Vagina (tissue), 2 donors: ENCODE measurements around the gene AQP12A.
"Not testable (repeated sequence)": the region's sequence is repeated elsewhere in the genome, so short reads cannot be mapped to it uniquely, and the experiment has no call there.

Experiments
- POLR2A ChIP-seq, 2 donors: fragments of 450-650 bp; IDR thresholded peaks; one replicate each; pipeline ENCODE4 v1.6.1; 2017; ENCODE audit warnings: antibody characterized with exemption in 2 of 2, mild to moderate bottlenecking in 2 of 2, moderate library complexity in 2 of 2
- POLR2AphosphoS5 ChIP-seq, 2 donors: sonication (generic); formaldehyde crosslinking; IDR thresholded peaks; one replicate each; pipeline ENCODE4 v1.9.0; 2017; ENCODE audit warnings: antibody characterized with exemption in 2 of 2, mild to moderate bottlenecking in 2 of 2, low read depth in 1 of 2; ENCODE audit not compliant: insufficient read depth in 1 of 2
- TF ChIP-seq, protein P1 (sequence below), 3 experiments: fragments of 450-650 bp in 2 of 3; fragments of 200-600 bp in 1 of 3; sonication (generic) in 1 of 3; IDR thresholded peaks; one replicate each; pipeline ENCODE4 v1.5.1; 2017 to 2019; ENCODE audit warnings: antibody characterized with exemption in 3 of 3, mild to moderate bottlenecking in 2 of 3, moderate library complexity in 2 of 3

DNA sequence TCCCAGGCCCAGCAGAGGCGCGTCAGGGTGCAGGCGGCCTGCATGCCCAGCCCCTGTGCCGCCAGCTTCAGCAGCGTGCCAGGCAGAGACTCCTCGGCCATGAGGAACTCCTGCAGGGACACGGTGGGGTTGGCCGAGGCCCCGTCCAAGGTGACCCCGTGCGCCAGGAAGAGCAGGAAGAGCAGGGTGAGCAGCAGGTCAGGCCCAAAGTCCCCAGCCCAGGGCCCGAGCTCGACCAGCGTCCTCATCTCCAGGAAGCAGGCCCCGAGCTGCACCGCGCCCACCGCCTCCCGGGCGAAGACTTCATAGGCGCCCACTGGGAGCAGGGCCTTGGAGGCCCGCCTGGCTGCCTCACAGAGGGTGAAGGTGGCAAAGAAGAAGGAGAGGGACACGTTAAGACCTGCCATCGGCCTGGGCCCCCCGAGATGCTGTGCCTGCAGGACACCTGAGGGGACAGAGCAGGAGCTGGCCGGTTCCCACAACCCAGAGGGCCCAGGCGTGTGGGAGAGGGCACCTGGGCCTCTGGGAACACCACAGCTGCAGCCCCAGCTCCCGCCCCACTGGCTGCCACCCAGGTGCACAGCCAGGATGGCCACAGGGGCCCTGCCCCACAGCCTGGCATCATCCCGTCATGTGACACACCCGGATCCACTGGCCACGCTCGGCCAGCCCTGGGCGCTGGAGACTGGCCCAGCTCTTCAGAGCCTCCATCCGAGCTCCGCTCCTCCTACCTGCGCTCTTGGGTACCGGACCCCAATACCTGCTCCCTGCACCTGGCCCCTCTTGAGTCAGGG, 9.0 kb upstream of the AQP12A start, which contains the start of gene AQP12B:
- TF ChIP-seq POLR2A (IDR thresholded peaks at IDR 0.05); POLR2AphosphoS5 (IDR thresholded peaks at IDR 0.05; ENCODE audit: insufficient read depth in 1 of 2, low read depth in 1 of 2): not testable (repeated sequence)
- TF ChIP-seq, protein P1, sequence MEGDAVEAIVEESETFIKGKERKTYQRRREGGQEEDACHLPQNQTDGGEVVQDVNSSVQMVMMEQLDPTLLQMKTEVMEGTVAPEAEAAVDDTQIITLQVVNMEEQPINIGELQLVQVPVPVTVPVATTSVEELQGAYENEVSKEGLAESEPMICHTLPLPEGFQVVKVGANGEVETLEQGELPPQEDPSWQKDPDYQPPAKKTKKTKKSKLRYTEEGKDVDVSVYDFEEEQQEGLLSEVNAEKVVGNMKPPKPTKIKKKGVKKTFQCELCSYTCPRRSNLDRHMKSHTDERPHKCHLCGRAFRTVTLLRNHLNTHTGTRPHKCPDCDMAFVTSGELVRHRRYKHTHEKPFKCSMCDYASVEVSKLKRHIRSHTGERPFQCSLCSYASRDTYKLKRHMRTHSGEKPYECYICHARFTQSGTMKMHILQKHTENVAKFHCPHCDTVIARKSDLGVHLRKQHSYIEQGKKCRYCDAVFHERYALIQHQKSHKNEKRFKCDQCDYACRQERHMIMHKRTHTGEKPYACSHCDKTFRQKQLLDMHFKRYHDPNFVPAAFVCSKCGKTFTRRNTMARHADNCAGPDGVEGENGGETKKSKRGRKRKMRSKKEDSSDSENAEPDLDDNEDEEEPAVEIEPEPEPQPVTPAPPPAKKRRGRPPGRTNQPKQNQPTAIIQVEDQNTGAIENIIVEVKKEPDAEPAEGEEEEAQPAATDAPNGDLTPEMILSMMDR (IDR thresholded peaks at IDR 0.05): not testable (repeated sequence)
